GM12878 (cell line): ENCODE data around the gene YTHDF1. TPM values are rescaled to one million over a fixed set of nuclear protein-coding genes. Genes with fewer than 3 reads are reported as not detected.

Source experiments
- CBX5 ChIP-seq: sonication (generic); IDR thresholded peaks from 2 replicates; pipeline ENCODE4 v1.6.1; 2016; ENCODE audit warnings: low read depth, moderate library complexity, mild to moderate bottlenecking, inconsistent platforms
- EP300 ChIP-seq, 2 experiments: fragments of 150-350 bp in 1 of 2; IDR thresholded peaks; 2 replicates each; pipeline ENCODE4 v1.6.1; 2011 to 2012; ENCODE audit warnings: low read depth in 2 of 2, low read length in 2 of 2, borderline replicate concordance in 1 of 2, improper control_type of control experiment in 1 of 2, inconsistent platforms in 1 of 2; ENCODE audit not compliant: control insufficient read depth in 1 of 2
- FOXM1 ChIP-seq: IDR thresholded peaks from 2 replicates; pipeline ENCODE4 v1.6.1; 2012; ENCODE audit warnings: low read depth, mild to moderate bottlenecking, inconsistent platforms, low read length, moderate library complexity
- NKRF ChIP-seq: fragments of 450-650 bp; conservative IDR thresholded peaks from 2 replicates; pipeline ENCODE4 v1.6.1; 2017; ENCODE audit warnings: mild to moderate bottlenecking, moderate library complexity
- PAX8 ChIP-seq: fragments of 450-650 bp; IDR thresholded peaks from 2 replicates; pipeline ENCODE4 v1.6.1; 2017; ENCODE audit warnings: mild to moderate bottlenecking, moderate library complexity
- TCF3 ChIP-seq: IDR thresholded peaks from 2 replicates; pipeline ENCODE4 v1.6.1; 2012; ENCODE audit warnings: low read depth, mild to moderate bottlenecking, low read length, borderline replicate concordance; ENCODE audit not compliant: insufficient read depth
- ZNF592 ChIP-seq: fragments of 450-650 bp; IDR thresholded peaks from 2 replicates; pipeline ENCODE4 v1.6.1; 2017; ENCODE audit warnings: mild to moderate bottlenecking, moderate library complexity
- polyA plus RNA-seq, 11 experiments: library from polyadenylated mRNA; depleted of rRNA in 4 of 11; unstranded in 6 of 11; stranded (reverse) in 5 of 11; fragments of >200 nt; fragmentation: Nextera tagmentation in 4 of 11; fragmentation: Illumina TruSeq in 1 of 11; extraction: Ambion mirVana in 4 of 11; extraction: Trizol in 1 of 11; gene quantifications; 1 replicate in 1 of 11; 2 replicates in 10 of 11; pipeline versions ENCODE4 v1.2.1 to v1.2.3, GENCODE V29; 2011 to 2016; ENCODE audit warnings: inconsistent platforms in 2 of 11, missing spikeins in 2 of 11, low read depth in 1 of 11
- total RNA-seq, 4 experiments: library from RNA; depleted of rRNA in 3 of 4; stranded (reverse); fragments of >200 nt in 3 of 4; fragmentation: Illumina TruSeq in 1 of 4; extraction: Trizol in 1 of 4; gene quantifications; 2 replicates each; pipeline versions ENCODE4 v1.2.1 to v1.2.3, GENCODE V29; 2013 to 2021

The YTHDF1 gene
- total and polyA plus RNA-seq, 10 of the 15 experiments (the other 5 are each of a cell fraction or from before 2014, with no cell fraction given) = 4.6 to 37.8 (median 20.5) TPM

GRCh38 chr20:63225082-63225454, 9.1 kb upstream of the YTHDF1 start (continued):
- TF ChIP-seq ZNF592 = no peak
- no peak for TF ChIP-seq TCF3
- no peak for TF ChIP-seq CBX5
- TF ChIP-seq PAX8 = no peak
- TF ChIP-seq FOXM1 = no peak
- no peak for TF ChIP-seq NKRF
- no peak for TF ChIP-seq EP300 (IDR thresholded peaks at IDR 0.05; ENCODE audit: borderline replicate concordance in 1 of 2, control insufficient read depth in 1 of 2, low read depth in 2 of 2, low read length in 2 of 2)
